GM18861 (cell line): ENCODE results near the gene PLAAT3.
"Not testable (repeated sequence)": the region's sequence is repeated elsewhere in the genome, so short reads cannot be mapped to it uniquely, and the experiment has no call there.

Source experiments
- ATAC-seq: cut with Tn5 transposase; IDR thresholded peaks from one replicate; pipeline ENCODE4 v1.9.1; 2021; ENCODE audit not compliant: unreplicated experiment

PLAAT3 gene

GRCh38 chr11:63614136-63614671, at the start of gene PLAAT3:
TSS of gene PLAAT3 (minus strand) at chr11:63614433. CDS start at chr11:63614014, 419 bp downstream.
- ATAC-seq, result no peak

DNA sequence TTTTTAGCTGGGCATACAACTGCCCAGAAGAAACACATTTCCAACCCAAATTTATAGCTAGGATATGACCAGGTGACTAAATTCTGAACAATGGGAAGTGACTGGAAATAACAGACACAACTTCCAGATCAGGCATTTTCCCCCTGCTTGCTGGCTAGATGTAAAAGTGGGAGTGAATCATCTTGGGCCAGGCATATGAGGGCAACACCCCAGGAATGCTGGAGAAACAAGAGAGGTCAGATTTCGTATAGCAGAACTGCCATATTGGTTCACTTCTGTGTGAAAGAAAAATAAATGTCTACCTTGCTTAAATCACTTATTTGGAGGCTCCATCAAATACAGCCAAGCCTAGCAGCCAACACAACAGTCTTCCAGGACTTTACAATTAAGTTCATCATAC, 49.6 kb upstream of the PLAAT3 start:
- ATAC-seq, result no peak

- no peak for ATAC-seq
Observed at GRCh38 chr11:63660972-63661371, 46.7 kb upstream of the PLAAT3 start.

- no peak for ATAC-seq
Observed at GRCh38 chr11:63652671-63653070, 38.4 kb upstream of the PLAAT3 start.

DNA sequence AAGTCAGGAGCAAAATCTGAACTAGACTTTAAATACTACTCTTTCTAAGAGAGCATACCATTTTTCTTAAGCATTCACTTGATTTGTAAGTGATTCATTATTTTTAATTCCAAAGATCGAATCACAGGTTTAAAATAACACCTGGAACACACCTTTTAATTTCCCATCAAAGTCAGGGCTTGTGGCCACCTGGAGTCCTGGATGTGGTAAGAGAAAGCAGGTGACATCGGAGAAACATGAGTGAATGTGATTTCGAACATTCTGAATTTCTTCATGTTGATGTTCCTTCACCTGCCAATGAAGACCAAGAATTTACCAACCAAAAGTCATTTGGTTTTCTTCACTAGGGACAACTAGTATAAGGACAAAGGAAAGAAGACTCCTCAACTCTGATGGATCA, 29.0 kb upstream of the PLAAT3 start:
- ATAC-seq, result no peak

DNA sequence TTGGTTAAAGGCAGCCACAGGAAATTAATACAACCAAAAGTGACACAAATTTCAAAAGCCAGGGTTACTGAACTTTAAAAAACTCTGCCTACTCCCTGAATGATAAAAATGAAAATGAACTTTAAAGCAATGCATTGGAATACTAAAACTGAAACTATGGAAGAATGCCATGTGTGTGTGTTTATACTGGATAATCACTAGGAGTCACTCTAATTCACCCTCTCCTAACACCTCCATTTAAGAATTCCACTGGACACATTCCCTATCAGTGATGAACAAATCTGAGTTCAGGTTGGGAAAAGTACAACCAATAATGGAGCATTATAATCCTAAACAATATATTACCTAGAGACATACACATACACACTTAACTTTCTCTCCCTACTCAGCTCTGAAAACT, 27.5 kb upstream of the PLAAT3 start:
- ATAC-seq, result no peak

GRCh38 chr11:63639199-63639832, 25.1 kb upstream of the PLAAT3 start:
- ATAC-seq, result no peak

- ATAC-seq, result not testable (repeated sequence)
Observed at GRCh38 chr11:63638436-63638835, 24.2 kb upstream of the PLAAT3 start.

DNA sequence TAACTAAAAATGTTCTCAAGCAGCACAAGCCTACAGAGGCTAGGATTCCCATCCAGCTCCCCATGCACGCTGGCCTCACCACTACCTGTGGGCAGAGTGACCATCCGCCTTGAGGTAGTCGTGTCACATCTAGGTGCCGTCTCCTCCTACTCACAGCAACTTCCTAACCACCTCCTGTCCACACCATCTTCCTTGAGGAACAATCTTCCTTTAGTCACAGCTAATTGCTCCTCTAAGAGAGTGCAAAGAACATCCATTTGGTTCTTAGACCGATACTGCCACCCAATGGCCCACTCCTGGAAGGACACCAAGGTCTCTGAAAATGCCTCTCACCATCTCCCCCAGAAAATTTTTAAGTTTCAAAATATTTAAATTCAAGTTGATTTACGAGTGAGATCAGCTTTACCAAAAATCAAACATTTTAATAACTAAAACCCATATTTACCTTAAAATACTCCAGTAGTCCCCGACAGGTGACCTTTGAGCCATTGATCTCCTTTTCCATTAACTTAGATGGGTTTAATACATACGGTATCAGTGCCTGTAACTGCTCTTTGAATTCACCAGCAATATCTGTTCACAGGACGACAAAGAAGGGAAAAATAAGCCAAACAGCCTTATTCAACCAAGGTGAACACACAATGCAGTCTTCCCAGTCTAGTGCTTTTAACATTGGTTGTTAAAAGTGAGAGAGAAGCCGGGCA, 21.7 kb upstream of the PLAAT3 start:
- ATAC-seq, result no peak

- ATAC-seq, result no peak
Observed at GRCh38 chr11:63629426-63629825, 15.2 kb upstream of the PLAAT3 start.

DNA sequence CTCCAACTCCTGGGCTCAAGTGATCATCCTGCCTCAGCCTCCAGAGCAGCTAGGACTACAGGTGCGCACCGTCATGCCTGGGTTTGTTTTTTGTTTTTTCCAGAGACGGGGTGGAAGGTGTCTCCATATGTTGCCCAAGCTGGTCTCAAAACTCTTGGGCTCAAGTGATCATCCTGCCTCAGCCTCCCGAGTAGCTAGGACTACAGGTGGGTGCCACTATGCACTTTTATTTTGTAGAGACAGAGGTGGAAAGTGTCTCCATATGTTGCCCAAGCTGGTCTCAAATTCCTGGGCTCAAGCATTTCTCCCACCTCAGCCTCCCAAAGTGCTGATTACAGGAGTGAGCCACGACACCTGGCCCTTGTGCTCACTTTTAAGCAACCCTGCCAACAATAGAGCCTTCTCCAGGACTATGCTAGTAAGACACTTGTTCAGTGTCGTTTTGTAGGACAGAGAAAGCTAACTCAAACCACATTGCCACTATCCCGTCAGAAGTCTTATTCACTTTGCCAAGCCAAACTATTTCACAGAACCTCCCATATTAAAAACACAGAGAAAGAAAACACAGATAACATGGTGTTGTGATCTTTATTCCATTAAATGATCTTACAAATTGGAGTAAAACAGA, 9.4 kb upstream of the PLAAT3 start:
- no peak for ATAC-seq

DNA sequence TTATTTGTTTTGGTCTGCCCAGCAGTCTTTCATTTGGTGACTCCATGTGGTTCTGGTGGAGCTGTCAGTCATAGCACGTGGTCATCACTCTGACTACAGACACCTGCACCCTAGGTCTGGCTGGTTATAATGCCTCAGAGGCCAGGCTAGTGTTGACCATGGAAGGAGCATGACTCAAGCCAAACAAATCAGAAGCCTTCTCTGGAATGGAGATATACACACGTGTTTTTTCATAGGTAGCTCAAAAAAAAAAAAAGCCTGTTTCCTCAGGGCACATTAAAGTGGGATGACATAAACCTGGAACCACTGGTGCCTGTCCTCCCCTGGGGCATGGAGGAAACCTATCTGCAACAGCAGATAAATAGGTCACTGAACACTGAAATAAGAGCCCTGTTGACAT, 8.1 kb upstream of the PLAAT3 start:
- no peak for ATAC-seq

GRCh38 chr11:63621071-63621470, 6.8 kb upstream of the PLAAT3 start:
- ATAC-seq, result no peak

DNA sequence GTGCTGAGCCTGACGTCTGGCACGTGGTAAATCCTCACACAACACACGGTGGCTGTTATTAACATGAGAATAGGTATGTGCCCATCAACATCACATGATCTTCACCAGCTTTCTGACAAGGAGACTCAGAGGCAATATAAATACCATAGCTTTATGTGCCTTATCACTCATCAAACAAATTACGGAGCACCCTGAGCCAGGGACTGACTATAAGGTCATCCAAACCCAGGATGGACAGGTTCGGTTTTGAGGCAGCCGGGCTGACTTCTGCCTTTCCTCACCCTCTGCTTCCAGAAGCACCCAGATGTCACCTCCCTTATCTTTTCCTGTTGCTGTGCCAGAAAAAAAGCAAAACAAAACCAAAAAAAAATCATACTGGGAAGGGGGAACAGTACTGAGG, 5.7 kb upstream of the PLAAT3 start:
- no peak for ATAC-seq

GRCh38 chr11:63617686-63618085, 3.5 kb upstream of the PLAAT3 start:
- ATAC-seq, result not testable (repeated sequence)

GRCh38 chr11:63616953-63617352, 2.7 kb upstream of the PLAAT3 start:
- ATAC-seq, result no peak

- no peak for ATAC-seq
Observed at GRCh38 chr11:63613517-63614135, 607 bp downstream of the PLAAT3 start.

GRCh38 chr11:63612181-63612580, 2.1 kb downstream of the PLAAT3 start:
- no peak for ATAC-seq

- no peak for ATAC-seq
Observed at GRCh38 chr11:63611395-63611747, 2.9 kb downstream of the PLAAT3 start.

DNA sequence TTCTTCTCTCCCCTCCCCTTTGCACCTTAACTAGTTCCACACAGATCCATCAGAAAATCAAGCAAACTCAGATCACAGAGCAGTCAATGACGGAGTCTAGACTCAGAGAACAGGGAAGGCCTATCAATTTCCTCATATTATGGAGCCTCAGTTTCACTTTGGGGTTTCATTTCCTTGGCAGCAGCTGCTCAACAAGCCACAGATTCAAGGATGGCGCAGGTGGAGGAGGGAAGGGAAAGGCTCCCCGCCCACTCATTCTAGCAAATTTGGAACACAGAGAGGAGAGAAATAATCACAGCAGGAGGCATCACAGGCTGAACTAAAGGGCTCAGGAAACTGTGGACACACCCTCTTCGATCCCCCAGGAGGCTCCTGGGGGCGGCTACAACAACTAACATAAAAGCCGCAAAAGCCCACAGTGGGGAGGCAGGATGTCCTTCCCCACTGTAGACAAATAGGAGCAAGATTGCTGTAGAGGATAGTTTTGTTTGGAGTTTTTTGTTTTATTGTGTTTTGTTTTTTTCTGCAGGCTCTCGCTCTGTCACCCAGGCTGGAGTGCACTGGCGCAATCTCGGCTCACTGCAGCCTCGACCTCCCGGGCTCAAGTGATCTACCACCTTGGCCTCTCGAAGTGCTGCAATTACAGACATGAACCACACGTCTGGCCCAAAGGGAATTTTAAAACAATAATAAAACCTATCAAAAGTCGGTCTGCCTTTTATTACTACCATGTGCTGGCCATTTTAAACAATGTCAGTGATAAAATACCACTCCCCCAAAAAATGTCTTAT, 3.4 kb downstream of the PLAAT3 start:
- no peak for ATAC-seq
